NB4 (cell line): ENCODE data around the gene ADAMTS12.

ENCODE experiments used
- CTCF ChIP-seq: IDR thresholded peaks from one replicate; pipeline ENCODE4 v1.5.1; 2012; ENCODE audit warnings: low read depth, low read length
- MAX ChIP-seq: IDR thresholded peaks from 2 replicates; pipeline ENCODE4 v1.6.1; 2011; ENCODE audit warnings: low read depth, low read length
- MYC ChIP-seq: IDR thresholded peaks from 2 replicates; pipeline ENCODE4 v1.6.1; 2011; ENCODE audit warnings: low read depth, low read length
- POLR2A ChIP-seq: IDR thresholded peaks from 2 replicates; pipeline ENCODE4 v1.6.1; 2011; ENCODE audit warnings: mild to moderate bottlenecking; ENCODE audit not compliant: insufficient read length; ENCODE audit errors: extremely low read depth

GRCh38 chr5:33491941-33492340 is 399.8 kb downstream of the ADAMTS12 start:
- TF ChIP-seq CTCF (no peak), POLR2A (no peak), MAX (no peak), MYC (no peak)
